GM18520 (cell line): ENCODE measurements around the gene COPS4.
"Not testable (repeated sequence)": the region's sequence is repeated elsewhere in the genome, so short reads cannot be mapped to it uniquely, and the experiment has no call there.

Experiments used
- ATAC-seq: cut with Tn5 transposase; IDR thresholded peaks from one replicate; pipeline ENCODE4 v1.9.1; 2021; ENCODE audit not compliant: unreplicated experiment

COPS4 gene

GRCh38 chr4:83034630-83035494 is at the start of gene COPS4:
Gene COPS4, plus strand, starts transcription at chr4:83035183. Its CDS starts 42 bp downstream, at chr4:83035225.
- ATAC-seq: peak; percentile 97

DNA sequence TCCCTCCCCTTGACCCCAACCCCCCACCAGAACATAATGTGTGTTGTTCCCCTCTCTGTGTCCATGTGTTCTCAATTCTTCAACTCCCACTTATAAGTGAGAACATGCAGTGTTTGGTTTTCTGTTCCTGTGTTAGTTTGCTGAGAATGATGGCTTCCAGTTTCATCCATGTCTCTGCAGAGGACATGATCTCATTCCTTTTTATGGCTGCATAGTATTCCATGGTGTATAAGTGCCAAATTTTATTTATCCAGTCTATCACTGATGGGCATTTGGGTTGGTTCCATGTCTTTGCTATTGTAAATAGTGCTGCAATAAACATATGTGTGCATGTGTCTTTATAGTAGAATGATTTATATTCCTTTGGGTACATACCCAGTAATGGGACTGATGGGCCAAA is 47.5 kb upstream of the COPS4 start:
- ATAC-seq: not testable (repeated sequence)

GRCh38 chr4:82988323-82988832 is 46.6 kb upstream of the COPS4 start:
- no peak for ATAC-seq

DNA sequence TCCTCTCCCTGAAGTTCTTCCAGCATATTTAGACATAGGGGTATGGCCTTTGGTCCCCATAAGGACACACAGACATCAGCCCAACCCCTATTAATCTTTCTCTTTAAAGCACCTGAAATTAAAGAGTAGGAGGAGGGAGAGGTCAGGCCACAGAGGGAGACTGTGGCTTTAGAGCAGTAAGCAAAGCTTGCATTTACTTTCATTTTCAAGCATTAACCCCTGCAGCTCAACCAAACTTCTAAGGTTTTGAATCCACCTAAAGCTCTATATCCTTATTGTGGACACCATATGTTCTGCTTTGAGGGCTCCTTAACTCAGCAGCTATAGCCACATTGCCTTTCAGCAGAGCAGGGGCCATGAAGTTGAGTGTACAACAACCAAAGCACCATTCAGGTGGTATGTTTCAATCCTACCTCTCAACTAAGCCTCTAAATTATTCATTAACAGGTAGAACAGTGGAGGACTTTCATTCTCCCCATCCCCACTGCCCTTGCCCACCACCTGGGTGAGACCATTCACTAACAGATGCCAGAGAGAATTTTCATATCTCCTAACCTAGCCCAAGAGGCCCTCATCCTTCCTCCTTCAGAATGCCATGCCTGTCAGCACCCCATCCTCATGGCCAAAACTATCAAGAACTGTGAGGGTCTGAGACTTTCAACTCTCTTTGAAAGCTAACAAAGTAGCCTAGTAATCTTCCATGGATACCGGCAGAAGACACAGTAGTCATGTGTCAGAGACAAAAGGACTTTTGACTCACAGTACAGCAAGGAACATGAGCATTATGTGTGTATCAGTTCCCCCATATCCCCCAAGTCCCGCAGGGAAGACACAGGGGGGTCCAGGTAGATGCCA is 45.2 kb upstream of the COPS4 start:
- ATAC-seq: peak; percentile 74

- no peak for ATAC-seq
These were observed 40.1 kb upstream of the COPS4 start for GRCh38 chr4:82994834-82995233.

DNA sequence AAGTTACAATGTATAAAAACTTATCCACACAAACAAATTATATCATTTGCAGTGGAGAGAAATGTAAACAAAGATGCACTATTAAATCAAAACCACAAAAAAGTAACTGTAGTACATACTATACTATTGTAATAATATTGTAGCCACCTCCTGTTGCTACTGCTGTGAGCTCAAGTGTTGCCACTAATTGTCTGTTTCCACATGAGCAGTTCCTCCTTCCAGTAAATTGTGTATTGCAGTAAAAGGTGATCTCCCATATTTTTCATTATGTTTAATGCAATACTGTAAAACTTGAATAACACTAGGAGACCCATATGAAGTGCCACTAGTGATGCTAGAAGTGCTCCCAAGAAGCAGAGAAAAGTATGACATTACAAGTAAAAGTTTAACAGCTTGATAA is 36.1 kb upstream of the COPS4 start:
- ATAC-seq: no peak

- ATAC-seq: no peak
These were observed 32.7 kb upstream of the COPS4 start for GRCh38 chr4:83002329-83002728.

DNA sequence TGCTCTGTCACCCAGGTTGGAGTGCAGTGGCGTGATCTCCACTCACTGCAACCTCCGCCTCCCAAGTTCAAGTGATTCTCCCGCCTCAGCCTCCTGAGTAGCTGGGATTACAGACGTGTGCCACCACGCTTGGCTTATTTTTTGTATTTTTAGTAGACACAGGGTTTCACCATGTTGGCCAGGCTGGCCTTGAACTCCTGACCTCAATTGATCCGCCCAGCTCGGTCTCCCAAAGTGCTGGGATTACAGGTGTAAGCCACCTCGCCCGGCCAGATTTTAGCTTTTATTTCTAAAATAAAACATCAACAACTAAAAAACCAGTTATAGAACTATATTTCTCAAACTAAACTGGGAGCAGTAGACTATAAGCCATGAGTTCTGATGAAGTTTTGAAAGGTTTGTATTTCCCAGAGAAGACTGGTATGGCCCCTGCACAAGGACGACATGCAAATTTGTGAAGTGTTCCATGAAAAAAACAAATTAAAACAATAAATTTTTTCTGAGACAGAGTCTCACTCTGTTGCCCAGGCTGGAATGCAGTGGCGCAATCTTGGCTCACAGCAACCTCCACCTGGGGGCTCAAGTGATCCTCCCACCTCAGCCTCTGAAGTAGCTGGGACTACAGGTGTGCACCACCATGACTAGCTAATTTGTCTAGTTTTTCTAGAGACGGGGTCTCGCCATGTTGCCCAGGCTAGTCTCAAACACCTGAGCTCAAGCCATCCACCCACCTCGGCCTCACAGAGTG is 31.8 kb upstream of the COPS4 start:
- not testable (repeated sequence) for ATAC-seq

- no peak for ATAC-seq
These were observed 25.5 kb upstream of the COPS4 start for GRCh38 chr4:83009529-83009928.

DNA sequence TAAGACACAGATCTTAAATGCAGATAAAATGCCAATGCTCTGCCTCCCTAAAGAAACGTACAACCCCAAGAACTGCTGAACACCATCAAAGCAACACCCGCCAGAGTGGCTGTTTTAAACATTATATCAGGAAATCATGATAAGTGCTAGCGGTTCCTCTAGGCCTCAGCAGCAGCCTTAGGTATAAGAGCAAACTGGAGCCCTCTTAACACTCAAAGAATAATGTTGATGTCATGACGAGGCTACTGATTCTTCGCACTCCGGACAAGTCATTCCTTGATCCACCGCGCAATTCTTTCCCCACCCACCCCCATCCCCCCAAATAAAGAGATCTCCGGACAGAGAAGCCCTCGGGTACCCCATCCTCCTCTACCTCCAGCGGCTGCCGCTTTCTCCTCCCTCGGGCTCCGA is 24.9 kb upstream of the COPS4 start:
- ATAC-seq: no peak

DNA sequence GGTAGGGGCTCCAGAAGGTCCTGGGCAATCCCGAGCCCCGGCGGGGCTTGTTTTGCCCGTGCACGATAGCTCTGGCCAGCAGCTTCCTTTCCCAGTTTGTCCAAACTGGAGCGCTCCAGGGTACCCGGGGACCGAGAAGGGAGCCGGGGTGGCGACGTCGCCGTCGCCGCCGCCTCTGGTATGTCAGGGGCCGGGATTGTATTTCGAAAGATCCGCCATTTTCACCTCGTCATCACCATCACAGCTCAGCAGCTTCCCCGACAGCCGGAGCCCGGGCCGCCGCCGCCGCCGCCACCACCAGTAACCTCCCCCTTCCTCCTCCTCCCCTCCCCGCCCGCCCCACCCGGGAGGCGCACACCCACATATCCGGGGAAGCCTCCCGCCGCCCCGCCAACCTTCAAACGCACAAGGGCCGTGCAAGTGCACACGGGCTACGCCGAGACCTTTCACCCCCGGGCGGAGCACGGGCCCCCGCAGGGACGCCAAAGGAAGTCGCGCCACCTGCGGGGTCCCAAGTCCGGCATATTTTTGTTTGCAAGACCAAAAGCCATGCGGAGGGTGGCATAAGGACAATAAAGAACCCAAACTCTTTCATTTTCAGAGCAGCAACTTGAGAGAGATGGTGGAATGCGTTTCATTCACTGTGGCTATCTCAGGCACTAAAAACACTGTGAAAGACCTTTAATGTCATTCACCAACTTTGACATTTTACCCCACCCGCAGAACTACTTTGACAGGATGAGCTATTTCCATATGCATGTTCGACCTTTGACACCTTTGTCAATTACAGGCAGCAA is 24.3 kb upstream of the COPS4 start, which contains the start of gene LIN54:
Gene LIN54 (minus strand): TSS at position 302 of the 797 bp plus-strand sequence. CDS start 25,979 bp downstream, outside the sequence.
- peak; percentile 25 for ATAC-seq

GRCh38 chr4:83011689-83012199 is 23.2 kb upstream of the COPS4 start:
- ATAC-seq: no peak

DNA sequence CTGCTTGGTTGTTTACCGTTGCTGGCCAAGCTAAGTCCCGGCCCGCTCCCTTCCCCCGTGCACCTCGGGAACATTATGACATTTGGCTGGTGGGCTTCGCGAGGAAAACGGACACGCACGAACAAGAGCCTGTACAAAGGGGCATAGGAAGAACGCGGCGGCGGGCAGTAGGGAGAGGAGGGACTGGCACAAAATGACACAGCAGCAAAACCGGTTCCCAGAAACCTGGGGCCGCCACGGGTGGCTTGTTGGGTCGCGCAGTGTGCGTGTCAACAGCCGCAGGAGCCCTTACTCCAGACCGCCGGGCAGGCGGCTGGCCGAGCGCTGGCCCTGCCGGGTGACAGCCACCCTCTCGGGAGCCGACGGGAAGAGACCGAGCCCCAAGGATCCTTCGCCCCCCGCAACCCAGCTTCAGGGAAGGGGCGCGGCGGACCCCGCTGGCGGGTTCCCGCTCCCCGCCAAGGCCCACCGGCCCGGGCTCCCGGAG is 22.7 kb upstream of the COPS4 start:
- ATAC-seq: peak; percentile 4

GRCh38 chr4:83012687-83013419 is 22.1 kb upstream of the COPS4 start:
- peak; percentile 80 for ATAC-seq

GRCh38 chr4:83013420-83013867 is 21.5 kb upstream of the COPS4 start:
- ATAC-seq: no peak

- no peak for ATAC-seq
These were observed 21.1 kb upstream of the COPS4 start for GRCh38 chr4:83013902-83014301.

DNA sequence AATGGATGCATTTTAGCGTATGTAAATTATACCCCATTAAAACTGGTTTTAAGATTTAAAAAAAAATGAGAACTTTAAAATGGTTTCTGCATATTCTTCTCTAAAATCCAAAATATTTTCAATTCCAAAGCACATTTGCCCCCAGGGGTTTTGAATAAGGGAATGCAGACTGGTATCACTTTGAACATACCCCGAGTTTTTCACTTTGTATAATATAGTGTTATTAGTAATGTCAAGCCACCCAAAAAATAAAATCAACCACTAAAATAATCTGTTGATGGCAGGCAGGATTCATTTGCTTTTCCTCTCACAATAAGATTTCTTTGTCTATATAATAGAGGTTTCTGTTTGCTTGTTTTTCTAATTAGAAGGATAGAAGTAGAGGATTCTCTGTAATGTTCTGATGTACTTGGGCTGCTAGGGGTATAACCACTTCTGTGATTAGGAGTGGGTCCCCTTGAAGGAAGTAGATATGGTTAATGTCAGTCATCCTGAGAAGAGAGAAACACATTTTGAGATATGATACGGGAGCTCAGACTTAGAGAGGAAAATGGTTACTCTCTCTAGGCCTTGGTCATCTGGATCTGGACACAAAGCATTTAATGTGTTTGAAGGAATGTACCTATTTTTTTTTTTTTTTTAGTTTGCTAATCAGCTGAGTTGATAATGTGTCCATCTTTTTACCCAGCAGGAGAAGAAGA is 15.0 kb upstream of the COPS4 start:
- ATAC-seq: no peak

DNA sequence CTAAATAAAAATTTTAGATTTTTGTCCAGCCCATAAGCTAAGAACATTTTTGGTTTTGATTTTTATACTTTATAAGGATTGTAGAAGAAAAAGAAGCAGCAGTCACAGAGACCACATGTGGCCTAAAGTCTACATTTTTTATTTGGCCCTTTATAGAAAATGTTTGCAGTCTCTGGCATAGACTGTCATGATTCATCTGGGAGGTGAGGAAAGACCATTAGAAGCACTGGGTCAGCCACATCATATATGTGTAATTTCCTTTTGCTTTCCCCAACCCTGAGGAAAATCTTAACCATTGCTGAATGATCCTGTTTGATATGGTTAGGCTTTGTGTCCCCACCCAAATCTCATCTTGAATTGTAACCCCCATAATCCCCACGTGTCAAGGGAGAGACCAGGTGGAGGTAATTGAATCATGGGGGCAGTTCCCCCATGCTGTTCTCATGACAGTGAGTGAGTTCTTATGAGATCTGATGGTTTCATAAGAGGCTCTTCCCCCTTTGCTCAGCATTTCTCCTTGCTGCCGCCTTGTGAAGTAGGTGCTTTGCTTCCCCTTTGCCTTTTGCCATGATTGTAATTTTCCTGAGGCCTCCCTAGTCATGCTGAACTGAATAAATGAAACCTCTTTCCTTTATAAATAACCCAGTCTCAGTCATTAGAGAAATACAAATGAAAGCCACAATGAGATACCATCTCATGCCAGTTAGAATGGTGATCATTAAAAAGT is 12.1 kb upstream of the COPS4 start:
- ATAC-seq: no peak
